Activated T-cell treated with anti-CD3 and anti-CD28 coated beads, Interleukin-2, amount 50 U/mL, for 48 hours (primary cell): ENCODE data around the gene ZMYND11.
A peak's percentile ranks its signal among the peaks of the same experiment; 100 is the strongest.

Source experiments
- DNase-seq, 2 experiments: peaks; one replicate each; pipeline ENCODE4 v3.0.0-alpha.2; 2020

The ZMYND11 gene

GRCh38 chr10:201328-201771, 66.1 kb downstream of the ZMYND11 start:
- peak in 1 of 2 experiments; percentile 19 for DNase-seq

GRCh38 chr10:208616-209015, 73.4 kb downstream of the ZMYND11 start:
- DNase-seq, result no peak

- no peak for DNase-seq
Measured at GRCh38 chr10:209357-209756, 74.1 kb downstream of the ZMYND11 start.

- no peak for DNase-seq
Measured at GRCh38 chr10:210297-210696, 75.0 kb downstream of the ZMYND11 start.

GRCh38 chr10:215444-215843, 80.2 kb downstream of the ZMYND11 start:
- DNase-seq, result no peak

- no peak for DNase-seq
Measured at GRCh38 chr10:218798-219197, 83.5 kb downstream of the ZMYND11 start.

GRCh38 chr10:219731-220472, 84.6 kb downstream of the ZMYND11 start:
- DNase-seq, result no peak

- DNase-seq, result no peak
Measured at GRCh38 chr10:224571-224970, 89.3 kb downstream of the ZMYND11 start.

- no peak for DNase-seq
Measured at GRCh38 chr10:226018-226417, 90.8 kb downstream of the ZMYND11 start.

GRCh38 chr10:227014-227413, 91.8 kb downstream of the ZMYND11 start:
- DNase-seq, result no peak

- no peak for DNase-seq
Measured at GRCh38 chr10:228366-228765, 93.1 kb downstream of the ZMYND11 start.

- no peak for DNase-seq
Measured at GRCh38 chr10:230758-231157, 95.5 kb downstream of the ZMYND11 start.

GRCh38 chr10:232061-232460, 96.8 kb downstream of the ZMYND11 start:
- DNase-seq, result no peak

GRCh38 chr10:232878-233277, 97.6 kb downstream of the ZMYND11 start:
- no peak for DNase-seq

- DNase-seq, result no peak
Measured at GRCh38 chr10:234708-235406, 99.6 kb downstream of the ZMYND11 start.

GRCh38 chr10:235915-236314, 100.7 kb downstream of the ZMYND11 start:
- no peak for DNase-seq

GRCh38 chr10:239109-239508, 103.9 kb downstream of the ZMYND11 start:
- no peak for DNase-seq

GRCh38 chr10:241451-241850, 106.2 kb downstream of the ZMYND11 start:
- DNase-seq, result no peak

- no peak for DNase-seq
Measured at GRCh38 chr10:241966-242643, 106.8 kb downstream of the ZMYND11 start.

- DNase-seq, result no peak
Measured at GRCh38 chr10:244227-244626, 109.0 kb downstream of the ZMYND11 start.

- DNase-seq, result no peak
Measured at GRCh38 chr10:246431-246830, 111.2 kb downstream of the ZMYND11 start.

GRCh38 chr10:247480-247879, 112.2 kb downstream of the ZMYND11 start:
- no peak for DNase-seq

- no peak for DNase-seq
Measured at GRCh38 chr10:248307-248706, 113.1 kb downstream of the ZMYND11 start.
